Uterus (tissue), 4 donors: ENCODE measurements around the gene SFT2D3. TPM values are rescaled to one million over a fixed set of nuclear protein-coding genes. Genes with fewer than 3 reads are reported as not detected.
A peak's percentile ranks its signal among the peaks of the same experiment; 100 is the strongest.

Experiments
- DNase-seq, 2 donors: peaks; one replicate each; pipeline ENCODE4 v3.0.0-alpha.2; 2019 to 2020
- H3K27ac ChIP-seq, 2 donors: fragments of 200-600 bp; sonication (generic); 1 replicate in 1 of 2; 2 replicates in 1 of 2; pipeline ENCODE4 v1.5.1; 2016 to 2018
- H3K27me3 ChIP-seq, 2 donors: fragments of 200-600 bp; sonication (generic); one replicate each; pipeline ENCODE4 v1.5.1; 2018 to 2019; ENCODE audit warnings: control low read depth in 1 of 2
- H3K36me3 ChIP-seq, 2 donors: fragments of 200-600 bp; sonication (generic); one replicate each; pipeline ENCODE4 v1.5.1; 2019; ENCODE audit warnings: control low read depth in 1 of 2
- H3K4me1 ChIP-seq, 2 donors: fragments of 200-600 bp; sonication (generic); one replicate each; pipeline ENCODE4 v1.5.1; 2018 to 2019; ENCODE audit warnings: control low read depth in 1 of 2
- H3K4me3 ChIP-seq, 2 donors: fragments of 200-600 bp; sonication (generic); 1 replicate in 1 of 2; 2 replicates in 1 of 2; pipeline ENCODE4 v1.5.1; 2018 to 2019; ENCODE audit warnings: mild to moderate bottlenecking in 1 of 2
- H3K9me3 ChIP-seq, 2 donors: fragments of 200-600 bp; sonication (generic); one replicate each; pipeline ENCODE4 v1.5.1; 2019; ENCODE audit warnings: control low read depth in 1 of 2
- CTCF ChIP-seq, 4 experiments: fragments of 200-600 bp in 2 of 4; fragments of 450-650 bp in 2 of 4; sonication (generic) in 2 of 4; IDR thresholded peaks; one replicate each; pipeline ENCODE4 v1.5.1; 2016 to 2019; ENCODE audit warnings: antibody characterized with exemption in 4 of 4, mild to moderate bottlenecking in 2 of 4, moderate library complexity in 1 of 4
- POLR2A ChIP-seq, 2 donors: fragments of 450-650 bp; IDR thresholded peaks; one replicate each; pipeline ENCODE4 v1.6.1; 2016; ENCODE audit warnings: antibody characterized with exemption in 2 of 2, mild to moderate bottlenecking in 1 of 2, moderate library complexity in 1 of 2
- intact Hi-C: fragments of 100-400 bp; cut with DNase I; formaldehyde crosslinking; loops from one replicate; pipeline ENCODE4 v1.15.1; 2023; ENCODE audit warnings: low total_unique reads
- total RNA-seq, 4 donors: library from RNA; depleted of rRNA in 3 of 4; stranded (reverse); fragments of >200 nt in 3 of 4; gene quantifications; one replicate each; pipeline versions ENCODE4 v1.1.0 to v1.2.4, GENCODE V29; 2014 to 2023
- donor health status: DM: yes; HTN: yes; CAD: no.

The SFT2D3 gene
- total RNA-seq, 4 donors from 2014 or later, result 5.9 to 27.2 (median 11.1) TPM

- intact Hi-C loops, result no loop called here
- H3K27me3 ChIP-seq, result no peaks in the 10 kb centered on the region
- H3K27ac ChIP-seq, result peak overlapping the region; percentile 78 to 94
- H3K36me3 ChIP-seq, result no peaks in the 10 kb centered on the region
- peak in 1 of 2 donors; percentile 26 for DNase-seq
- peaks cover 0 to 5% of the 10 kb centered on the region in 2 donors for H3K4me1 ChIP-seq
- TF ChIP-seq POLR2A (IDR thresholded peaks at IDR 0.05) (no peak), CTCF (IDR thresholded peaks at IDR 0.05) (no peak)
- H3K9me3 ChIP-seq, result no peaks in the 10 kb centered on the region
- peak overlapping the region; percentile 60 to 85 for H3K4me3 ChIP-seq
Observed at GRCh38 chr2:127673291-127674069, 27.8 kb upstream of the SFT2D3 start.

GRCh38 chr2:127674241-127675209 is 26.8 kb upstream of the SFT2D3 start:
- Histone ChIP-seq H3K27me3 (no peaks in the 10 kb centered on the region), H3K36me3 (no peaks in the 10 kb centered on the region), H3K4me3 (peak overlapping the region; percentile 60 to 85), H3K27ac (peak overlapping the region; percentile 78 to 94), H3K9me3 (no peaks in the 10 kb centered on the region), H3K4me1 (no peaks in the 10 kb centered on the region)
- intact Hi-C loops, result no loop called here
- DNase-seq, result peak in 1 of 2 donors; percentile 42
- TF ChIP-seq CTCF (IDR thresholded peaks at IDR 0.05) (no peak), POLR2A (IDR thresholded peaks at IDR 0.05) (peak in 1 of 2 donors; percentile 37)

DNA sequence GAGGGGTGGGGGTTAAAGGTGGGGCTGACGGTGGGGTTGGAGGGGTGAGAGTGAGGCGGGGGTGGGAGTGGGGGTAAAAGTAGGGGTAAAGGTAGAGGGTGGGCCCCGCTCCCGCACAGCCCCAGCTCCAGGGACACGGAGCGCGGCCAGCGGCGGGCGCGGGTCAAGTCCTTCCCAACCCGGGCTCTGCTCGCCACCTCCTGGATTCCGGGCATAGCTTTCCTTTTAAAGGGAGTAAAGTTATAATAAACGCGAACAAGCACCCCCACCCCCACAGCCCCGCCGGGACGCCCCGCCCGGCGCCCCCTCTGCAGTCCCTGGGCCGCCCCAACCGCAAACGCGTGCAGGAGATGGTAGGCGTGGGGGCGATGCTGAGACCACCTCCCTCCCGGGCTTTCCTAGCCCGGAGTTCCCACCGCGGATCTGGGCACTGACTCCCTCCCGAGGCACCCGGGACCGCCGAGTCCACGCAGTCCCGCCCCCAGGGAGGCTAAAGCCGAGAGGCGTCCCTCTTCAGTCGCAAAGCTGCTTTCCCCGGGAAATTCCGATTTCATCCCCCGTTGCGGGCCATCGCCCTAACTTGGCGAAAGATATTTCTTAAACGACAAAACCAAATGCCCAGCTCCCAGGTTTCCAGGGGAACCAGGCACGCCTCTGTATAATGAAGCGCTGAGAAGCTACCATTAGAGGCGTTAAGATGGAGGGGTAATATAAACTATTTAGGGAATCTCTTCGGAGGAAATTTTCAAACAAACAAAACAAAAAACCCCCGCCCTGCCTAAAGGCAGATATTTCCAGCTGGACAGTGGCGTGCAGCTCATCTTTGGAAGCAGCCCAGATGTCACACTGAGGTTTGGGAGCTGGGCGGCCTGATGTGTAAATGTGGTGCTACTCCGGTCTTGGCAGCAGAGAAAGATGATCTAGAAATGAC is 25.7 kb upstream of the SFT2D3 start, which contains the start of gene LIMS2:
LIMS2 (minus strand) TSS at position 200 of the 931 bp plus-strand sequence. CDS start 506 bp downstream, outside the sequence.
- Histone ChIP-seq H3K9me3 (no peaks in the 10 kb centered on the region), H3K36me3 (no peaks in the 10 kb centered on the region), H3K27ac (peak within 1 kb of the TSS; percentile 78 to 94), H3K4me3 (peak within 1 kb of the TSS; percentile 60 to 85), H3K27me3 (no peaks in the 10 kb centered on the region), H3K4me1 (no peaks in the 10 kb centered on the region)
- TF ChIP-seq POLR2A (IDR thresholded peaks at IDR 0.05), result no peak
- peak in 1 of 4 experiments; percentile 28 for TF ChIP-seq CTCF (IDR thresholded peaks at IDR 0.05)
- intact Hi-C loops, result no loop called here
- DNase-seq, result peak; percentile 66 to 70

- Histone ChIP-seq H3K36me3 (no peaks in the 10 kb centered on the region), H3K4me1 (peaks cover 0 to 10% of the 10 kb centered on the region in 2 donors), H3K9me3 (no peaks in the 10 kb centered on the region), H3K27ac (no peak overlapping the region), H3K27me3 (no peaks in the 10 kb centered on the region), H3K4me3 (no peak overlapping the region)
- intact Hi-C loops, result no loop called here
- DNase-seq, result no peak
- TF ChIP-seq CTCF (IDR thresholded peaks at IDR 0.05), result no peak
Observed at GRCh38 chr2:127676906-127677305, 24.4 kb upstream of the SFT2D3 start.
